D721Med (cell line): ENCODE results near the gene COMMD4.
"Not testable (repeated sequence)": the region's sequence is repeated elsewhere in the genome, so short reads cannot be mapped to it uniquely, and the experiment has no call there.

Experiments
- DNase-seq: peaks from one replicate; pipeline ENCODE4 v3.0.0; 2011; ENCODE audit warnings: low spot score; ENCODE audit not compliant: insufficient read length
- FAIRE-seq: peaks from 2 replicates; lab custom pipeline; 2011; peaks lifted over from hg19 to GRCh38; lab: Jason Lieb, UNC
- TF ChIP-seq, protein P1 (sequence below): IDR thresholded peaks from 2 replicates; pipeline ENCODE4 v1.5.1; 2012; ENCODE audit warnings: mild to moderate bottlenecking, control low read depth; ENCODE audit not compliant: insufficient read depth; ENCODE audit errors: missing control alignments

The COMMD4 gene

DNA sequence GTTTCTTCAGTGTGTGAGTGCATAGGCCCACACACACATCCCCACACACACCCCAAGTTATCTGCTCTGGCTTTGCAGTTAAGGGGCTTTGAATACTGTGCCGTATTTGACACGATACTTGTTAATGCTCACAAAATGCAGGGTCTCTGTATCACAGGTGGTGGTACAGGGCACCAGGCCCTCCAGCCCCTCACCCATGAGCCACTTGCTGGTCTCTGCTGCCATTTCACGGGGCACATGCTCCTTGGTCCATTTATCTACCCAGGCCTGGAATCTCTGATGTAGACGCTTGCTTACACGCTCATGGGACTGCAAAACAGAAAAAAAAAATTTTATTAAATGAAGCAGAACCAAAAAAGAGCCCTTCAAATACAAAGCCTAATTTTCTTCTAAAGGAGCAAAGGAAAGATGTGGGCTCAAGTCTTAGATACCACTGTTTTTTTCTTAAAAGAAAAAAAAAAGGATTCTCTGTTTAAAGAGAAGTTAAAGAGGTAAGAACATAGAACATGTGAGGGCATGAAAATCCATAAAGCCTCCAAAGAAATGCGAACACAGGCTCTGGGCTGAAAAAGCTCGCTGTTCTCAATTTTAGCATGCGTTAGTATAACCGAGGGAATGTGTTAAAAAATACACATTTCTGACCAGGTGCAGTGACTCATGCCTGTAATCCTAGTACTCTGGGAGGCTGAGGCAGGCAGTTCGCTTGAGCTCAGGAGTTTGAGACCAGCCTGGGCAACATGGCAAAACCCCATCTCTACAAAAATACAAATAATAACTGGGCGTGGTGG lies 36.2 kb downstream of the COMMD4 start:
- no peak for FAIRE-seq
- DNase-seq: no peak

DNA sequence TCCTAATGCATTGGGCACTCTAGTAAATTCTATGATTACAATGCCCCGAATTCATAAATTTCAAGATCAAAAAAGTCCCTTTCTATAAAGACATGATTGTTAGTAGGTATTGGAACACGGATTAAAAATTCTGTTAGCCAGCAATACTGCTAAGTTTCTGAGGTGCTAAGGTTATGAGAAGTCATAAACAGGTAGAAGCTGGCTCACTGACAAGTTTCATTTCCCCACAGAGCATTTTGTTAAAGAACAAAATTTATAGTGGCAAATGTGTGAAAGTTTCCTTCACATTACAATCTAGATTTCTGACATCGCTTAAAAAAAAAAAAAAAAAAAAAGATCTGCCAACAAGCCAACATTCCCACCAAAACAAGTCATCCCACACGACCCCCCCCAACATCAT lies 44.9 kb downstream of the COMMD4 start:
- TF ChIP-seq, protein P1, sequence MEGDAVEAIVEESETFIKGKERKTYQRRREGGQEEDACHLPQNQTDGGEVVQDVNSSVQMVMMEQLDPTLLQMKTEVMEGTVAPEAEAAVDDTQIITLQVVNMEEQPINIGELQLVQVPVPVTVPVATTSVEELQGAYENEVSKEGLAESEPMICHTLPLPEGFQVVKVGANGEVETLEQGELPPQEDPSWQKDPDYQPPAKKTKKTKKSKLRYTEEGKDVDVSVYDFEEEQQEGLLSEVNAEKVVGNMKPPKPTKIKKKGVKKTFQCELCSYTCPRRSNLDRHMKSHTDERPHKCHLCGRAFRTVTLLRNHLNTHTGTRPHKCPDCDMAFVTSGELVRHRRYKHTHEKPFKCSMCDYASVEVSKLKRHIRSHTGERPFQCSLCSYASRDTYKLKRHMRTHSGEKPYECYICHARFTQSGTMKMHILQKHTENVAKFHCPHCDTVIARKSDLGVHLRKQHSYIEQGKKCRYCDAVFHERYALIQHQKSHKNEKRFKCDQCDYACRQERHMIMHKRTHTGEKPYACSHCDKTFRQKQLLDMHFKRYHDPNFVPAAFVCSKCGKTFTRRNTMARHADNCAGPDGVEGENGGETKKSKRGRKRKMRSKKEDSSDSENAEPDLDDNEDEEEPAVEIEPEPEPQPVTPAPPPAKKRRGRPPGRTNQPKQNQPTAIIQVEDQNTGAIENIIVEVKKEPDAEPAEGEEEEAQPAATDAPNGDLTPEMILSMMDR: no peak
- DNase-seq: no peak
- FAIRE-seq: no peak

More for the DNA sequence above, 36.2 kb downstream of the COMMD4 start:
- TF ChIP-seq, protein P1: no peak

DNA sequence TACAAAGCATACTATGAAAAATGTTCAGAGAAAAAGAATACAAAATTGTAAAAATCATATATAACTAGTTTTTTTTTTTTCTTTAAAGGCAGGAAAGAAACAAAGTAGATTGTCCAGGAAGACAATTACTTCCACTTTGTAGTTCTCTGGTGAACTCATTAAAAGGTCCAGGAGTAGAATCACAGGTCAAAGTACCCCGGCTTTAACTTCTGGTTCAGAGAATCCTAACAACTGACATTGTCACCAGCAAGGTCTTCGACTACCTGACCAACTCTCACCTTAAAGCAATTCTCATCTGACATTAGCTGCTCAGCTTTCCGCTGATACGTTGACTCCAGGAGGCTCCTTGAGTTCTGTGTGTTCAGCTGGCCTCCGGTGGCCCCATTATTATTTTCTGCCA lies 48.1 kb downstream of the COMMD4 start:
- DNase-seq, FAIRE-seq: not testable (repeated sequence)
